ENCODE results near the gene ATOSB.

ATOSB gene

DNA sequence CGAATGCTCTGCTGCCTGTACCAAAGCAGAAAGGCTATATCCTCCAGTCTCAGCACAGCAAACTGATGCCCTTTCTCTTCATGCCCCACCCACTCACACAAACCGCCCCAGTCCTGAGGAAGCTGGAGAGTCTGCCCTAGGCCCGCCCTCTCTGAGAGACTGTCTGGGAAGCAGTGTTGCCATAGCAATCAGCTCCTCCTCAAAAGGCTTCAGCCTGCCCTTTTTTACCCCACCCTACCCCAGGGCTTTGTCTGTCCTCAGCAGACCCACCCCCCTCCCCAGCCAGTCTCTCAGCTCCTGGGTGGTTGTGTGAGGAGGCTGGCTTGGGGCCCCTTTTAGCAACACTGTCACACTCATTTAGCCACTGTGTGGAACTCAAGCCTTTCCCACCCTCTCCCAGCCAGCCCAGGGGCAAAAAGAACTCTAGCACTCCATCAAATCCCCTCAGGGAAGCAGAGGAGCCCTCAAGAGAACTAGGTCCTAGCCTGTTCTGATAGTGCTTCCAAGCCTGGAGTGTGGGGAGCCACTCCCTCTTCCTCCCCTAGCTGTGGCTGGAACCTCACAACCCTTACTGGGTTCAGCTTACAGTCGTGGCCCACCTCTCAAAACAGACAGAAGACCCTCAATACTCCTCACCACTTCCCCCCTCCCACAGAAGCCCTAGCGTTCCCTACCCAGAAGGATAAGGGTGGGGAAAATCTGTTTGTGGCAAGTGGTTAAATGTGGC is 1.4 kb downstream of the ATOSB start:
- peak in 47 of 56 donors; percentile 10 to 85 (median 62) for DNase-seq

DNA sequence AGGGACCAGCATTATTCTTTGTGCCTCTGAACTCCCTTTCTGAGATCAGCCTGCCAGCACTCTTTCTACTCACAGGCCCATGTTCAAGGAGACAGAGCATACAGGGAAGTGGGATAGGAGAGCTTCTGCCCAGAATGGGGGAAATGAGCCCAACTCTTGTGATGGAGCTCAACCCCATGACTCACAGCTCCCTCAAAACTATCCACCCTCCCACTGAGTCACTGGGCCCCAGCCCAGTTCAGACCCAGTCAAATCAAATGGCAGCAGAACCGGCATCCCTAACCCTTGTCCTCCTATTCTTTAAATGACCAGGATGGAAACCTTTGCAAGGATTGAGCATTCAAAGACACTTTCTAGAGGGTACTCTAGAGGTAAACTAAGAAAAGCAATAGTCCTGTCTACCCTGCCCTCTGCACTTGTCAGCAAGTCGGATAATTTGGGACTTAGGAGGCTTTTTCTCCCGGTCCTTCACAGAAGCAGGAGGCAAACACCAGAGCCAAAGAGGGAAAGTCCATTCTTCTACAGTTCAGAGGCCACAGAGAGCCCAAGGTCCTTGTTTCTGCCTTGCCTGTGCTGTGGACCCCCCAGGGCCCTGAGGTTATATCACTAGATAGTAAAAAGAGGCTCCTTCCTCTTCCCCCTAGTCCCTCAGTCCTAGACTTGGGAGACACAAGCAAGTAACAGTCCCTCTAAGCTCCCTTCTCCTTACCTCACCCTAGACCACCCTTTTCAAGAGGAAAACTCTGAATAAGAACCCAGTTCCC is 3.2 kb downstream of the ATOSB start:
- DNase-seq, result peak in 5 of 56 donors; percentile 15 to 36 (median 17)

DNA sequence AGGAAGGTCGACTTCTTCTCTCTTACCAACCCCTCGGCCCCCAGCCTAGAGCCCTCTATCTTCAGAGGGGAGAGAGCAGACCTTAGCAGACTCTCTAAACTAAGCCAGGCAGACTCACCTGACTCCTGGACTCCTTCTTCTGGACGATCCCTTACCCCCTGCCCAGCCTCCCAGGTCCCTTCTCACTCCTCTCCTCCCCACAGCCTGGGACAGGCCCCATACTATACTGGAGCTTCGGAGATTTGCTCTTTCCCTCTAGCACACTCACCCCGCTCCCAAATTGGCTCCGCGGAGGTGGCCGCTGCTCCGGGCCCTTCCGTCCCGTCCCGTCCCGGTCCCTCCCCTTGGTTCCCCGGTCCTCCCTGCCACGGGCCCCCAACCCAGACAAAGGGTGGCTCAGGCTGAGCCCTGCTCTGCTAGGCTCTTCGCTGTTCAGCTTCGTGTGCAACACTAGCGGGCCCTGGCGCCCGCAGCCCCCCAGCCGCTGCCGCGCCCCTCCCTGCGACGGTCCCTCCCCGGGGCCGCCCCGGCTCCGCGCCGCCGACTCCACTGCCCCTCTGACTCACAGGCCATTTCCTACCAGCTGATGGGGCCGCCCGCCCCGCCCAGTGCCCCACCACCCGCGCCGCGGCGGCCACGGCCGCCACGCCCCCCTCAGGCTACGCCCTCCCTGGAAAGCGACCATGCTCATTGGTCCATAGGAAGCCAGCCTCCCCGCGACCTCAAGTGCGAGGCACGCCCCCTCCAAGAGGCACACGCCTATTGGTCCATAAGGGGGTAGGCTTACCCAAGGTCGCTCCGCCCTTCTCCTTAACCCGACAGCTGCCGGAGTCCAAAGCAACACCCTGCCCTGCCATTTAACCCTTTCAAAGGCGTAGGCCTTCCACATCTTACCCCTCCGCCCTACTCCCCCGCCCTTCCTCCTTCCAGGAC is 4.4 kb downstream of the ATOSB start:
- peak; percentile 66 to 99 (median 97) for DNase-seq

DNA sequence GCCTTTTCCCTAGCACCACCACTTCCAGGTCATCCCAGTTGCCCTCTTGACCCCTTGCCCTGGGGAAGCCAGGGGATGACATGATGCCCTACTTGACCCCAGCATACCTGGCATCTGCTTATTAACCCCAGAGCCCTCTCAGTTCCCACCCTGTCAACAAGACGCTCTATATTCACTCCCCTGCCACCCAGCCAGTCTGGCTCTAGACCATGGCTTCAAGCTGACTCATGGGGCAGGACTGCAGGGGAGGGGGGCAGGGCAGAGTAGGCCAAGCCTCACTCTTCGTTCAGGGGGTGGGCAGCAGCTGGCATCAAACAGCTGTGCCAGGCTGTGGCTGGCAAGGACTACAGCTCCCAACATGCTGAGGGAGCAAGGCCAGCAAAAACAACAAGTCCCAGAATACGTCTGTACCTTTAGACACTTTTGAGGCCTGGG is 5.3 kb downstream of the ATOSB start:
- DNase-seq, result peak in 46 of 56 donors; percentile 19 to 83 (median 60)

DNA sequence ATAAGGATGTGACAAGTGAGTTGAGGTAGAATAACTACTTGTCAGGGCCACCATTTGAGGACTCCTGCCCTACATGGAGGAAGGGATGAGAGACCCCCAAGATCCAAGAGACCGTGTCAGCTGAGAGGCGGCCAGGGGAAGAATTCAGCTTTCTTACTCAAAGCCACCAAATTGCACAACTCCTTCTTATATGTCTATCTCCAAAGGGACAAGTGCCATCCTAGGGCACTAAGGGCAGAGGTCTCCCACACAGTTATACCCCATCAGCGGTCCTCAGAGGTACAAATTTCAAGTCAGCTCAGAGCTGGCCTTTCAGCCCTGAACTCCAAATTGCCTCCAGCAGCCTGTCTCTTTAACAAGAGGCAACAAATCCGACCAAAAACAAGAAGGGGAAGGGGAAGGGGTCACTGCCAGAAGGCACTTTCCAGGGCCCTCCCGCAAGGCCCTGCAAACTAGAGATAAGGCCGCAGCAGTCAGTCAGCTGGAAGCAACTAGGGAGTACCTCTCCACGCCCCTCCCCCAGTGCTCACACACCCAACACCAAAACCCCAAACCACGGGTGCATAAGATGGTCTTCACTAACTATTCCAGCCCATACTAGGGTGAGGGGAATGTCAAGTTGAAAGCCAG is 6.6 kb downstream of the ATOSB start:
- DNase-seq, result no peak

DNA sequence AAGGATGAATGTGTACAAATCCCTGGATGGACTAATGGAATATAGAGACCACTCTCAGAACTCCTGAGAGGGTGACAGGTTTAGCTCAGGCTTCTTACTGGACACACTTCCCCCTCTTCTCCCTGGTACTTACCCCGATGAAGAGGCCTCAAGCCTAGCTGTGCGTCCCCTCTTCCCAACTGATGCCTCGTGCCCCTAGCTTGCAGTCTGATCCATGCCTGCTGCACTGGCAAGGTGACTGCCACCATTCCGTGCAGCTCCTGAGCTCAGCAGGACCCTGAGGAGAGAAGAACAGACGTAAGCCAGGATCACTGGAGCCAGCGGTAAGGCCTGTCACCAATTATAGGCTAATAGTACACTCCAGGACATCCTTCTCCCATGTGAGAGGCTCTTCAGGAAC is 7.2 kb downstream of the ATOSB start:
- DNase-seq, result no peak

DNA sequence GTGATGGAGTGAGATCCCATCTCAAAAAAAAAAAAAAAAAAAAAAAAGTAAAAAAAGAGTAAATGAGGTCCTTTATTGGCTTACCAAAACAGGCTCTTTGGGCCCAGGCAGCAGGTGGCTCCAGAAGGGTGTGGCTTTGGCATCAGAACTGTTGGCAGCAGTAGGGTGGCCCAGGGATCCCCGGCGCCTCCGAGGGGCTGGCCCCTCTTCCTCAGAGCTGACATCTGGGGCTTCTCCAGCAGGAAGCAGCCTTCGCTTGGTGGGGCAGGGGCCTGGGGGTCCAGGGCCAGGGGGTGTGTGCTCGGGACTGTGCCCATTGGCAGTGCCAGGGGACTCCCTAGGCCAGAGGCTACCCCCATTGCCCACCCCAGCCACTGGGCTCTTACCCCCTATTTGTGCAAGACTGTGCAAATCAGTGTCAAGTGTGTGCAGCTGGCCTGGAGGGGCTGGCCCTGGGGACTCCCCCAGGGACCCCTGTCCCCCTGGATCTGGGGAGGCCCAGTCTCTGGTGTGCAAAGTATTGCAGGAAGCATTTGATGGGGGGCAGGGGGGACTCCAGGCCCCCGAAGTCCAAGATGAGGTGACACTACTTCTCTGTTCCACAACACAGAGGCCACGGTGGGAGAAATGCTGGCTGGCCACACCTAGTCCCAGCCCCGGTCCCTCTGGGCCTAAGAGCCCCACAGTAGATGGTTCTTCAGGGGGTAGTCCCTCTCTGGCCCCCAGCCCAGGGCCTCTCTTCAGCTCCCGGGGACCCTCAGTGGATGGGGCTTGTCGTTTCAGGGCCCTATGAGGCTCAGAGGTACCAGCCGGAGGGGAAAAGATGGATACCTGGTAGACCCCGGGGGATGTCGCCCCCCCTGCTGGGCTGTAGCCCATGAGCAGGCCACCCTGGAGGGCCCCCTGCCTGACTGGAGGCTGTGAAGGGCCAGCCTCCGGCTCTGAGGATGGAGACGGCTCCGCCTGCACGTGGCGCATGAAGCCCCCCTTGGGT is 8.1 kb downstream of the ATOSB start:
- DNase-seq, result no peak

DNA sequence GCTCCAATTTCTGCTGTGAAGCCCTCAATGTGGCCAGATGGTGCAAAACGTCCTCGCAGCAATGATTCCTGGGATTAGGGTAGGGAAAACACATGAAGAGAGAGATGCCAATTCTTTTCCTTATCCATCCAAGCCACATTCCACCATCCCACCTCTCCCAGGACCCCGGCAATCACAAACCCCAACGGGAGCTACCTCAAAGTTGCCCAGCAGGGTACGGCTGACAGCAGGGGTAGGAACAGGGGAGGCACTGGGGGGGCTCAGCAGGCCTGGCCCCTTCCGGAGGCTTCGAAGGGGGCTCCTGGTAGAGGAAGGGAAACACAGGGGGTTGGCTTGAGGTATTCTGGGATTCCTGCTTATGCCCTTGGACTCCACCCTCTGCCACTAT is 9.3 kb downstream of the ATOSB start:
- DNase-seq, result no peak

DNA sequence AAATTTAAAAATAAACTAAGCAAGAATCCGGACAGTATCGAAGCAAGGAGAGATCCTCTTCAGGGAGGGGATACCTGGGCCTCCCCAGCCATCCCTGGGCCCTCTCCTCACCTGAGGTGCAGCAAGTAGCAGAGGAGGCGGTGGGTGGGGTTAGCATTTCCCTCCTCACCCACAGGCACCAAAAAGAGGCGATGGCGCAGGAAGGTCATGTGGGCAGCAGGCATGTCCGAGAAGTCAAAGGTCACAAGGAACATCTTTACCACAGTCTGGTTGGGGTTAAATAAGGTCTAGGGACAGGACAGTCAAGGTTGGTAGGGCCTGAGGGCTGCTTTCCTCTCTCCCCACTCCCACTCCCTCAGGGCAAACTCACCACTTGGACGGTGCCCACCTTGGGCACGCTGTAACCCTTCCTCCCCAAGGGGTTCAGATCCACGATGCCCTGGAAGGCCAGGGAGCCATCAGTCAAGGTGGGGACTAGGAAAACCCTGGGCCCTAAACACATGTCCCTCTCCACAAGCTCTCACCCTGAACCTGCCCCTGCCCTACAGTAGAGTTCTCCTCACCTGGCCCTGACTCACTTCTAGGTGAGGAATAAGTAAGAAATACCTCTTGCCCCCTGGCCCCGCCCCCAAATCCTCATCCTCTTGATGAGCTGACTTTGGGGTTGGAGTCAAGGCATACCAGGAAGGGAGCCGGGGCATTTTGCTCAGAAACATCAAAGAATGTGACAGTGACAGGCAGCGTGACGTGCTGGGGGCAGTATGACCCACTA is 9.9 kb downstream of the ATOSB start:
- no peak for DNase-seq

DNA sequence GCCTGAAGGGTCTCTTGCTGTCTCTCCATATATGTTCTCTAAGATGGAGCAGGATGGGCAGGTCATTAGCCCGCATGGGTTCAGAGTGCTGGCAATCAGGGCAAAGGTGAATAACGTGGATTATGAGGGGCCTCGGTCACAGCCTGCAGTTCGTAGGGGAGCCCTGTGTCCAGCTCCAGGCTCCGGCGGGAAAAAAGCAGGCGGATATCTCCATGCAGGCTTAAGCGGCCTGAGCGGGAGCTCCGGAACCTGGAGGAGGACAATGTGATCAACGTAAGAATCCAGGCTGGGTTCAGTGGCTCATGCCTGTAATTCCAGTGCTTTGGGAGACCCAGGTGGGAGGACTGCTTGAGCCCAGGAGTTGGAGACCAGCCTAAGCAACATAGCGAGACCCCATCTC is 10.5 kb downstream of the ATOSB start:
- no peak for DNase-seq

DNA sequence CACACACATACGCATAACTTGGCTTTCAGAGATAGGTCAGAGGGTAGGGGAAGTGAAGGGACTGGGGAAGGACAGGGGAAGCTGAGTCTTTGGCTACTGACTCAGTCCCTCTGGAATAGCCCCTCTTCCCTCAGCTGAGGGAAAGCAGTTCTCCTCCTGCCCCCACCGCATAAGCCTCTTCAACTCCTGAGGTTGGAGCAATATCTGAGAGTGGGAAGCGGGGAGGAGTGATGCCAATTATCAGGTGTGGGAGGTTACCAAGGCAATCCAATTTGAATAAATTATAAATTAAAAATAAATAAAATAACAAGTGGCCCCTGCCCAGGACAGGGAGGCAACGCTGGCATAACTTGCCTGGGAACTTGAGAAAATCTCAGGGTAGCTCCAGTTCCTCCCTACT is 11.1 kb downstream of the ATOSB start:
- DNase-seq, result no peak

DNA sequence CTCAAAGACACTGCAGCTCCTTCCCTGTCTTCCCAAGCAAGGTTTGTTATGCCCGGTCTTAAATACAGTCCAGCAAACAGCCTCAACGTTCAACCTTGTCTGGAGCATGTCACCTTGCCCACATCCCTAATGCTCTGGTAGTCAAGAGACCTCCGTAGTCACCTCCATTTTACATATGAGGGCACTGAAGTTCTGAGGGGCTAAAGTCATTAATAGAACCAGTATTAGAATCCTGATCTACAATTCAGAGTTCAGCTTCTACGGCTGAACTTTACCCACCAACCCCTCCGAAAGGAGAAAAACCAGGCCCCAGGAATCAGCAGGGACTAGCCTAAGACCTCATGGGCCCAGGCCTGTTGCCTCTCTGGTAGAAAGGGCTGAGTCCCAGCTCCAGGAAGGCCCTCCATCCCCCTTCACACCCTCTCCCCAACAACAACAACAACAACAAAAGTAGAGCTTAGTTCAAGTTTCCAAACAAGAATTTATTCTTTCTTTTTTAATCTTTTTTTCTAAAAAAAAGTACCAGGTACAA is 11.9 kb downstream of the ATOSB start:
- no peak for DNase-seq

DNA sequence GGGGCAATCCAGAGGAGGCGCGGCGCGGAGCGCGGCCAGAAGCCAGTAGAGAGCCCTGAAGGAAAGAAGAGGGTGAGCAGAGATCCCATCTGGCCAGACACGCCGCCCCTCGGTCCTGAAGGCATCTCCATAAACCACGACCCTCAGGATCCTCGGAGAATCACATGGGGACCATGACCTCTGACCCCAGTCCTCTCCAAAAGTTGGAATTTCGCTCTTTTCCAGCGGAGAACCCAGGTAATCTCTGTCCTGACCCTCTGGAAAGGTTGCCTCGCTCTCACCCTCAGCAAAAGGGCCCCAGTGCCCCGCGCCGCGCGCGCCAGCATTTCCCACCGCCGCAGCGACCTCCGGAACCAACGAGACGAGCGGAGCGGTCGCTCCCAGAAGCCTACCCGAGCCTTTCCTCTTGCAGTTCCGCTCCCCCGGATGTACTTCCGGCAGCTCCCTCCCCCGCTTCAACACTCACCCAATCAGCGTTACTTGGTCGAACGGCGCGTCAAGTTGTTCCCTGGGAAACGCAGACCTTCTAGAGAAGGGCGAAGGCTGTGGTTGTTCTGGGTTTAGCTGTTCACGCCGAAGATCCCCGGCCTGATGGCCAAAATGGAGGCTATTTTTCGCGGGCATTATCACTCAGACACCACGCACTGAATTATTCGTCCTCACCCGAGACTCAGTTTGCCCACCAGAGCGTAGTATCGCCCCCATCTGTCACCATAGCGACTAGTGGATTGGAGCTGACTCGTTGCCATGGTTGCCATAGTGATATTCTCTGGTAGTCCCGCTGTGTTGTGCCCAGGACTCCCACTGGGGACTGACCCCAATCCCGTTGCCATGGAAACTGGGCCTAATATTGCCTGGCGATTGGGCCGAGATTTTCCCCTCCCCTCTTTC is 12.6 kb downstream of the ATOSB start, which contains the start of gene STOML2:
TSS of gene STOML2 (minus strand) at position 363 of the 891 bp plus-strand sequence. CDS start at position 326, 37 bp downstream.
- peak; percentile 55 to 97 (median 92) for DNase-seq

DNA sequence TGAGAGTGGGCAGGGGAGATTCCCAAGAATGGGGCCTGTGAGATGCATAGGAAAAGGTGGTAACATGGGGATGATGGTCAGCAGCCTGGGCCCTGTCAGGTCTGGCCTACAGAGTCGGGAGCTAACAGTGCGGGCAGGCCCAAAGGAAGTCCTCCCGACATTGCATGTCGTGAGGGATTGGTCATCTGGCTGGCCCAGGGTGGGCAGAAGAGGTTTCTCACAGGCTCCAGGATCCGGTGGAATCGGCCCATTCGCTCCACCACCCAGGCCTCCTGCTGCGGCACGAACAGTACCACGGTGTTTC is 13.2 kb downstream of the ATOSB start:
- DNase-seq, result peak in 2 of 56 donors; percentile 53

DNA sequence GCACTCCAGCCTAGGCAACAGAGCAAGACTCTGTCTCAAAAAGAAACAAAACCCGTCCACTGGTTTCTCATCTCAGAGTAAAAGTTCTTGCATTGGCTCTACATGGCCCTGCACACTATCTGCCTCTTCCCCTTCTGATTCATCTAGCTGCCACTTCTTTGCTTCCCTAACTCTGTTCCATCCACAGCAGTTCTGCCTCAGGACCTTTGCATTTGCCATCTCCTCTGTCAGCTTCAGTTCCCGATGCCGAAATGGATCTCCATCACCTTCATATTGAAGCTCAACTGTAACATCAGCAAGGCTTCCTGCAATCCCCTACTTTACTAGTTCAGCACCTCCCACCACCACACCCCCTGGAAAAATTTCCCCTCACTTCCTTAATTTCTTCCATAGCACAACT is 18.1 kb downstream of the ATOSB start:
- no peak for DNase-seq

DNA sequence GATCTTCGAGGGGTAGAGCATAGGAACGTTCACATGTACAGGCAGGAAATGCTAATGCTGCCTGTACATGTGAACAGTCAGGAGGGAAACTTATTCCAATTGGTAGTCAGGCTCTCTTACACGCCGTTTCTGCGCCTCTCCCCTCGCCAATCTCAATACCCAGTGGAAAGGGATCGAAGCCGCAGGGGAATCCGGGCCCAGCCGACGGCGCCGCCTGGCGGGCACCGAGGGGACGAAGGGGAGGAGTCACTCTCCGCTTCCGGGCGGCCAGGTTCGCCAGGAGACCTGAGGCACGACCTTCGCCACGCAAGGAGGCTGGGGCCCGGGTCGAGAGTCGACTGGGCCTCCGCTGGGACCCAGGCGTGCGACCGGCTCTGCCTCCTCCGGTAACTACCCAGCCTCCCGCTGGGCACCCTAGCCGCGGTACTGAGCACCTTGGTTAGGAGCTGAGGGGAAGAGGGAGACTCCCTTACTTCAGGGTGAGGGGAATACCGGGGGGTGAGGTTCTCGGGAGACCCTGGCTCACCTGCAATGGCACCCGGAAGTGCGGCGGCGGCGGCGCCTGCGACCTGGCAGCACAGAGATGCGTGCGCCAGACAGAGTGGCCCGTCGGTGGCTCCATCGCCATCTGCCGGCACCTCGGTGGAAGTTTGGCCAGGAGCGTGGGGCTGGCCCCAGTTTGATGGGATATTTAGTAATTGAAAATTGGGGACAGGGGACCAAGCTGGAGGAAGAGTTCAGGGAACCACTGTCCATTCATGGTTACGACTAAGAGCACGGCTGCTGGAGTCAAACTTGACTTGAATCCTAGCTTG is 19.4 kb downstream of the ATOSB start, which contains the start of gene PIGO:
TSS of gene PIGO (minus strand) at position 557 of the 815 bp plus-strand sequence. CDS start 1,026 bp downstream, outside the sequence.
- peak in 55 of 56 donors; percentile 34 to 89 (median 74) for DNase-seq

DNA sequence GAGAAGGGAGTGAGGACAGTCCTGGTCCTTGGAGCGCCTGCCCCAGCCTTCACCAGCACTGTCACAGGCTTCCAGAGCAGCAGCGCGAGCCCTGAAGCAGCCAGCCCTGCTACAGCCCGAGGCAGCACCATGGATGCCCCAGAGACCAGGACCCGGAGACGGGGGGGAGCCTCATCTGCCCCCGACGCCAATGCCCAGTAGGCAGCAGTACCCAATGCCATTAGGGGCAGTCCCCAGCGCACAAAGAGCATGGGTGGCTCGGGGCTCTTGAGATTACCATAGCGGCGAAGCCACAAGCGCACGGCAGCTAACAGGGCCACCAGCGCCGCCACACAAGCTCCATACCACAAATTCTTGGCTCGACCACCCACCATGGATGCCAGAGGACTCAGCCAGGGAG is 24.1 kb downstream of the ATOSB start:
- no peak for DNase-seq

Measured in amygdala (tissue), 56 donors.